Activated CD8-positive, alpha-beta T cell treated with anti-CD3 and anti-CD28 coated beads for 36 hours (primary cell): ENCODE data around the gene PGF. TPM values are rescaled to one million over a fixed set of nuclear protein-coding genes. Genes with fewer than 3 reads are reported as not detected.

Experiments
- ATAC-seq: fragments of 200-7000 bp; cut with Tn5 transposase; one replicate; pipeline ENCODE4 v1.10.0; 2021; ENCODE audit warnings: mild to moderate bottlenecking, moderate library complexity
- CTCF ChIA-PET: fragments of 350-600 bp; sonication (Branson Sonifier 250); formaldehyde crosslinking; loops from one replicate; lab custom pipeline; 2021; ENCODE audit warnings: antibody characterized with exemption; lab: Charles Lee
- POLR2A ChIA-PET: fragments of 350-600 bp; sonication (Branson Sonifier 250); formaldehyde crosslinking; loops from one replicate; lab custom pipeline; 2021; ENCODE audit warnings: antibody characterized with exemption; lab: Charles Lee
- DNase-seq: peaks from one replicate; pipeline ENCODE4 v3.0.0-alpha.2; 2020
- H3K27ac Mint-ChIP-seq: one replicate; pipeline ENCODE4 v1.8.0; 2021; ENCODE audit warnings: mild to moderate bottlenecking, mixed read lengths
- H3K27me3 Mint-ChIP-seq: one replicate; pipeline ENCODE4 v1.8.0; 2021; ENCODE audit warnings: mixed read lengths
- H3K36me3 Mint-ChIP-seq: one replicate; pipeline ENCODE4 v1.8.0; 2021; ENCODE audit warnings: low read depth, mixed read lengths
- H3K4me1 Mint-ChIP-seq: one replicate; pipeline ENCODE4 v1.8.0; 2021; ENCODE audit warnings: low read depth, mixed read lengths
- H3K4me3 Mint-ChIP-seq: one replicate; pipeline ENCODE4 v1.8.0; 2021; ENCODE audit warnings: mild to moderate bottlenecking, moderate library complexity, mixed read lengths
- H3K9me3 Mint-ChIP-seq: one replicate; pipeline ENCODE4 v1.8.0; 2021; ENCODE audit warnings: mixed read lengths
- CTCF ChIP-seq: fragments of 200-600 bp; IDR thresholded peaks from one replicate; pipeline ENCODE4 v1.8.0; 2022; ENCODE audit warnings: antibody characterized with exemption, mild to moderate bottlenecking
- intact Hi-C: fragments of 100-400 bp; cut with micrococcal nuclease; formaldehyde crosslinking; loops from one replicate; pipeline ENCODE4 v1.10.0; 2022
- total RNA-seq, 2 experiments: library from RNA; stranded (reverse); gene quantifications; one replicate each; pipeline ENCODE4 v1.2.3, GENCODE V29; 2021

PGF gene
- total RNA-seq, 2 experiments from 2014 or later: 0.27 to 0.45 TPM

- intact Hi-C loops: no loop called here
- POLR2A ChIA-PET: interaction anchor here (0.6 kb wide), 1 partner anchor 153 kb away, joined by 3 read pairs; no protein-coding TSS in a partner anchor
- Mint-ChIP-seq H3K9me3 (no peaks in the 10 kb centered on the region), H3K4me3 (no peak overlapping the region), H3K27ac (no peak overlapping the region), H3K27me3 (no peaks in the 10 kb centered on the region), H3K4me1 (peaks cover 2% of the 10 kb centered on the region), H3K36me3 (no peaks in the 10 kb centered on the region)
- CTCF ChIA-PET: interaction anchor here (7.2 to 14.6 kb wide), 2 partner anchors 15 to 49 kb away, joined by 73 to 528 read pairs; no protein-coding TSS in a partner anchor
- DNase-seq: no peak
- no peak for TF ChIP-seq CTCF
- ATAC-seq: no peak
Observed at GRCh38 chr14:74909501-74909900, 45.9 kb downstream of the PGF start.

- no peak for DNase-seq
- ChIA-PET POLR2A (interaction anchor here (0.8 to 1.6 kb wide), 3 partner anchors 14 to 65 kb away, joined by 3 to 6 read pairs (median 4); partner anchors contain the start of gene RPS6KL1), CTCF (interaction anchor here (0.7 to 14.6 kb wide), 4 partner anchors 14 to 179 kb away, joined by 3 to 528 read pairs (median 38); no protein-coding TSS in a partner anchor)
- no peaks in the 10 kb centered on the region for H3K27me3 Mint-ChIP-seq
- H3K9me3 Mint-ChIP-seq: no peaks in the 10 kb centered on the region
- no peak overlapping the region for H3K4me3 Mint-ChIP-seq
- ATAC-seq: no peak
- TF ChIP-seq CTCF: no peak
- H3K4me1 Mint-ChIP-seq: peaks cover 2% of the 10 kb centered on the region
- intact Hi-C loops: no loop called here
- no peak overlapping the region for H3K27ac Mint-ChIP-seq
- no peaks in the 10 kb centered on the region for H3K36me3 Mint-ChIP-seq
Observed at GRCh38 chr14:74908861-74909341, 46.5 kb downstream of the PGF start.

GRCh38 chr14:74907744-74908143 is 47.7 kb downstream of the PGF start:
- no peaks in the 10 kb centered on the region for H3K27me3 Mint-ChIP-seq
- intact Hi-C loops: no loop called here
- ChIA-PET POLR2A (interaction anchor here (0.6 to 1.6 kb wide), 5 partner anchors 12 to 66 kb away, joined by 3 to 6 read pairs (median 3); partner anchors contain the start of gene RPS6KL1), CTCF (interaction anchor here (3.6 to 14.6 kb wide), 5 partner anchors 13 to 180 kb away, joined by 25 to 528 read pairs (median 64); partner anchors contain the start of genes DLST and PROX2)
- H3K27ac Mint-ChIP-seq: no peak overlapping the region
- H3K4me1 Mint-ChIP-seq: peaks cover 7% of the 10 kb centered on the region
- ATAC-seq (no peak), DNase-seq (no peak)
- no peaks in the 10 kb centered on the region for H3K9me3 Mint-ChIP-seq
- H3K36me3 Mint-ChIP-seq: peaks cover 5% of the 10 kb centered on the region
- no peak for TF ChIP-seq CTCF
- no peak overlapping the region for H3K4me3 Mint-ChIP-seq

- ChIA-PET CTCF (interaction anchor here (1.4 to 14.6 kb wide), 13 partner anchors 12 to 180 kb away, joined by 3 to 528 read pairs (median 10); partner anchors contain the start of genes DLST, PROX2, RPS6KL1 and ZC2HC1C), POLR2A (interaction anchor here (1.1 to 2.7 kb wide), 7 partner anchors 10 to 52 kb away, joined by 3 to 22 read pairs (median 6); partner anchors contain the start of genes DLST and RPS6KL1)
- DNase-seq (no peak), ATAC-seq (peak; percentile 11)
- H3K27ac Mint-ChIP-seq: no peak overlapping the region
- H3K4me3 Mint-ChIP-seq: no peak overlapping the region
- H3K9me3 Mint-ChIP-seq: no peaks in the 10 kb centered on the region
- H3K4me1 Mint-ChIP-seq: peaks cover 10% of the 10 kb centered on the region
- intact Hi-C loops: no loop called here
- H3K27me3 Mint-ChIP-seq: no peaks in the 10 kb centered on the region
- TF ChIP-seq CTCF: peak; percentile 19
- peaks cover 12% of the 10 kb centered on the region for H3K36me3 Mint-ChIP-seq
Observed at GRCh38 chr14:74906925-74907521, 48.4 kb downstream of the PGF start.
